HG03103 (cell line): ENCODE measurements around the gene EVPLL.
"Not testable (repeated sequence)": the region's sequence is repeated elsewhere in the genome, so short reads cannot be mapped to it uniquely, and the experiment has no call there.

Experiments
- ATAC-seq: cut with Tn5 transposase; IDR thresholded peaks from one replicate; pipeline ENCODE4 v1.9.1; 2021; ENCODE audit warnings: low read depth; ENCODE audit not compliant: unreplicated experiment

The EVPLL gene

DNA sequence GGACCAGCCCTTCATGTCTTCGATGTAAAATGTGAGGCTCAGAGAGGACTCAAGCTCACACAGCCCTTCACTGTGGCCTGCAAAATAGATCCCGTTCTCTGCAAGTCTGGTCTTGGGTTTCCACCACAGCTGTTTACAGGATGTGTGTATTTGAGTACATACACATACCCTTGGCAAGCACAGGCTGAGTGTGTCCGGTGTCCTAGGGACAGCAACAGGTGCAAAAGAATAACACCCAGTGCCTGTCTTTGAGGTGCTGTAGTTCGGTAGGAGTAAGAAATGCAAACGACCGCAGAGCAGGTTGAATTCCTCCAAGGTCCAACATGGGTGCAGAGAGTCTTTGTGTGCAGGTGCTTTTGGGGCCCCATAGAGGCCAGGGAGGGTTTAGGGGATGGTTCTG, 44.9 kb downstream of the EVPLL start:
- ATAC-seq, result not testable (repeated sequence)

- ATAC-seq, result not testable (repeated sequence)
Observed at GRCh38 chr17:18423015-18423414, 45.4 kb downstream of the EVPLL start.

GRCh38 chr17:18425593-18425992, 48.0 kb downstream of the EVPLL start:
- not testable (repeated sequence) for ATAC-seq

DNA sequence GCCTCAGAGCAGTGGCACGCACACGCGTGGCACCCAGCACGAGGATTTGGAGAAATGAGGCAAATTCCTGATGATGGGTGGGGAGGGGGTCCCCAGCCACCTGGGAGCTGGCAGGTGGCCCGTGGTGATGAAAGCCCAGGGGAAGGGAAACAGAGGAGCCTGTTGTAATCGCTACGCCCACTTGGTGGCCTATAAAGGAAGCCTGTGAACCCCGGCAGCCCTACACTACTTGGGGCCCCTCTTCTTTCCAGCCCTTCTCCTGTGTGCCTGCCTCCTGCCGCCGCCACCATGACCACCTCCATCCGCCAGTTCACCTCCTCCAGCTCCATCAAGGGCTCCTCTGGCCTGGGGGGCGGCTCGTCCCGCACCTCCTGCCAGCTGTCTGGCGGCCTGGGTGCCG, 49.1 kb downstream of the EVPLL start:
- not testable (repeated sequence) for ATAC-seq

- ATAC-seq, result not testable (repeated sequence)
Observed at GRCh38 chr17:18432206-18432605, 54.6 kb downstream of the EVPLL start.
